GM12872 (cell line): ENCODE data around the gene STMN1.

Experiments
- CTCF ChIP-seq: IDR thresholded peaks from 3 replicates; pipeline ENCODE4 v1.5.1; 2011; ENCODE audit warnings: low read depth, mild to moderate bottlenecking, low read length, moderate library complexity; ENCODE audit not compliant: insufficient read depth

Gene STMN1

GRCh38 chr1:25875856-25876692 lies 30.1 kb downstream of the STMN1 start:
- no peak for TF ChIP-seq CTCF

DNA sequence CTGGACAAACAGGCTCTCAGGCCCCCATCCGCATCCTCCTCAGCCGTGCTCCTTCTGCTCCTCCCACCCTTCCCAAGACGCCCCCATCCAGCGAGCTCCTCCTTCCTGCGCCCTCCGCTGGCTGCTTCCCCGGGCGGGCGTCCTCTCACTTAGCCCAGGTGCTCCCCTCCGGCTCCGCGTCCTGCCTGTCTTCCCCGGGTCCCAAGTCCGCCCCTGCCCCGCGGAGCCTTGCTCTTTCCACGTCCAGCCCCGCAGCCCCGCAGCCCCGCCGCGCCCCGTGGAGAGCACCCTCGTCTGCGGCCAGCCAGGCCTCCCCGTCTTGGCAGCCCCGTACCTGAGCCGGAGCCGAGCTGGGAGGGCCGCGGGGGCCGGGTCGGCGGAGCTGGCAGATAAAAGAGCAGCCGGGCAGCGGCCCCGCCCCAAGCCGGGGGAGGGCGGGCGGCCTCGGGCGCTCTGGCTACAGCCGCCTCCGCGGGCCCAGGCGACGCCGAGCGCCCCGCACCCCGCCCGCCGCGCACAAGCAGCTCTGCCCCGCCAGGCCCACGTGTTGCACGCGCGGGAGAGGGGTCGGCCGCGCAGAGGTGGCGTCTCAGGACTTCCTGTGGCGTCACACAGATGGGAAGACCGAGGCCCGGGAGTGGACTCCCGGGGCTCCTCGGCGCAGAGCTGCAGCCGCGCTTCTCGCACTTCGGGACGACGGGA lies 30.9 kb downstream of the STMN1 start, which contains the start of gene PAQR7:
Gene PAQR7, minus strand, starts transcription at position 555 of the 702 bp plus-strand sequence. CDS start 11,869 bp downstream, outside the sequence.
- no peak for TF ChIP-seq CTCF

- TF ChIP-seq CTCF, result no peak
These were observed 31.5 kb downstream of the STMN1 start for GRCh38 chr1:25874635-25875153.

GRCh38 chr1:25874209-25874608 lies 32.0 kb downstream of the STMN1 start:
- TF ChIP-seq CTCF, result no peak

GRCh38 chr1:25873120-25873519 lies 33.1 kb downstream of the STMN1 start:
- no peak for TF ChIP-seq CTCF

GRCh38 chr1:25872713-25873112 lies 33.5 kb downstream of the STMN1 start:
- no peak for TF ChIP-seq CTCF
